GM23338 (cell line): ENCODE measurements around the gene IL1F10. TPM values are rescaled to one million over a fixed set of nuclear protein-coding genes. Genes with fewer than 3 reads are reported as not detected.

Source experiments
- ATAC-seq: fragments of 200-7000 bp; cut with Tn5 transposase; 3 replicates; pipeline ENCODE4 v1.9.1; 2020
- DNase-seq: peaks from one replicate; pipeline ENCODE4 v3.0.0-alpha.2; 2015; ENCODE audit warnings: low spot score
- H2AFZ ChIP-seq: fragments of 200-600 bp; sonication (generic); 2 replicates; pipeline ENCODE4 v1.8.0; 2016; ENCODE audit warnings: antibody characterized with exemption, mild to moderate bottlenecking, moderate library complexity
- H3F3A ChIP-seq: fragments of 200-600 bp; sonication (generic); replicated peaks from 2 replicates; pipeline ENCODE4 v1.8.0; 2017; ENCODE audit warnings: antibody characterized with exemption, mixed run types, low read depth
- H3K27ac ChIP-seq: fragments of 200-600 bp; sonication (generic); 2 replicates; pipeline ENCODE4 v1.6.1; 2016; ENCODE audit warnings: low read depth
- H3K27me3 ChIP-seq: fragments of 200-600 bp; sonication (generic); 2 replicates; pipeline ENCODE4 v1.8.0; 2016; ENCODE audit warnings: mild to moderate bottlenecking, mixed run types, moderate library complexity; ENCODE audit not compliant: insufficient read depth
- H3K36me3 ChIP-seq: fragments of 200-600 bp; sonication (generic); 2 replicates; pipeline ENCODE4 v1.8.0; 2016; ENCODE audit warnings: mild to moderate bottlenecking; ENCODE audit not compliant: insufficient read depth
- H3K4me1 ChIP-seq: fragments of 200-600 bp; sonication (generic); 2 replicates; pipeline ENCODE4 v1.8.0; 2016; ENCODE audit warnings: mild to moderate bottlenecking, moderate library complexity; ENCODE audit not compliant: insufficient read depth
- H3K4me2 ChIP-seq: fragments of 200-600 bp; sonication (generic); 2 replicates; pipeline ENCODE4 v1.7.1; 2017; ENCODE audit warnings: mixed run types
- H3K4me3 ChIP-seq: fragments of 200-600 bp; sonication (generic); 2 replicates; pipeline ENCODE4 v1.6.1; 2016; ENCODE audit warnings: mixed run types
- H3K79me2 ChIP-seq: fragments of 200-600 bp; sonication (generic); replicated peaks from 2 replicates; pipeline ENCODE4 v1.8.0; 2017; ENCODE audit warnings: mild to moderate bottlenecking; ENCODE audit not compliant: insufficient read depth
- H3K9me2 ChIP-seq: fragments of 200-600 bp; sonication (generic); 2 replicates; pipeline ENCODE4 v1.8.0; 2017; ENCODE audit not compliant: insufficient read depth
- H4K20me1 ChIP-seq: fragments of 200-600 bp; sonication (generic); replicated peaks from 2 replicates; pipeline ENCODE4 v1.8.0; 2017; ENCODE audit warnings: mild to moderate bottlenecking; ENCODE audit not compliant: insufficient read depth
- H3K27ac Mint-ChIP-seq: 2 replicates; pipeline ENCODE4 v1.8.0; 2020; ENCODE audit warnings: inconsistent platforms, mild to moderate bottlenecking, moderate library complexity, mixed read lengths
- H3K27me3 Mint-ChIP-seq: 3 replicates; pipeline ENCODE4 v1.8.0; 2022; ENCODE audit warnings: low read depth, mild to moderate bottlenecking, moderate library complexity, mixed read lengths, inconsistent platforms; ENCODE audit not compliant: insufficient read depth, poor library complexity
- H3K36me3 Mint-ChIP-seq: 3 replicates; pipeline ENCODE4 v1.8.0; 2021; ENCODE audit warnings: low read depth, mild to moderate bottlenecking, inconsistent platforms, moderate library complexity, mixed read lengths
- H3K4me1 Mint-ChIP-seq: 3 replicates; pipeline ENCODE4 v1.8.0; 2020; ENCODE audit warnings: mild to moderate bottlenecking, inconsistent platforms, mixed read lengths
- H3K4me3 Mint-ChIP-seq: 3 replicates; pipeline ENCODE4 v1.8.0; 2021; ENCODE audit warnings: moderate library complexity, mild to moderate bottlenecking, inconsistent platforms, mixed read lengths
- H3K9me3 Mint-ChIP-seq: 3 replicates; pipeline ENCODE4 v1.8.0; 2020; ENCODE audit warnings: moderate library complexity, mild to moderate bottlenecking, inconsistent platforms, mixed read lengths
- CREB1 ChIP-seq: fragments of 250-450 bp; sonication (Bioruptor Pico); IDR thresholded peaks from 2 replicates; pipeline ENCODE4 v1.5.0; 2020; ENCODE audit warnings: low read depth, mild to moderate bottlenecking, moderate library complexity
- EZH2 ChIP-seq: fragments of 200-600 bp; sonication (generic); IDR thresholded peaks from one replicate; pipeline ENCODE4 v1.8.0; 2017; ENCODE audit warnings: antibody characterized with exemption, mild to moderate bottlenecking, low read depth; ENCODE audit not compliant: unreplicated experiment
- EZH2phosphoT487 ChIP-seq: fragments of 200-600 bp; sonication (generic); IDR thresholded peaks from one replicate; pipeline ENCODE4 v1.8.1; 2018; ENCODE audit warnings: antibody characterized with exemption; ENCODE audit not compliant: unreplicated experiment
- JUNB ChIP-seq: IDR thresholded peaks from one replicate; pipeline ENCODE4 v1.6.1; 2016; ENCODE audit warnings: antibody characterized with exemption; ENCODE audit not compliant: unreplicated experiment
- NANOG ChIP-seq: IDR thresholded peaks from 2 replicates; pipeline ENCODE4 v1.6.1; 2016; ENCODE audit warnings: antibody characterized with exemption, borderline replicate concordance
- POLR2AphosphoS5 ChIP-seq: IDR thresholded peaks from 2 replicates; pipeline ENCODE4 v1.6.1; 2016; ENCODE audit warnings: antibody characterized with exemption, low read depth
- REST ChIP-seq: IDR thresholded peaks from one replicate; pipeline ENCODE4 v1.6.1; 2018; ENCODE audit warnings: antibody characterized with exemption; ENCODE audit not compliant: unreplicated experiment
- STAT1 ChIP-seq: IDR thresholded peaks from one replicate; pipeline ENCODE4 v1.6.1; 2016; ENCODE audit warnings: antibody characterized with exemption; ENCODE audit not compliant: unreplicated experiment
- ZNF114 ChIP-seq: fragments of 250-450 bp; sonication (Bioruptor Pico); IDR thresholded peaks from 2 replicates; pipeline ENCODE4 v1.5.0; 2020; ENCODE audit warnings: mild to moderate bottlenecking, moderate library complexity
- ZNF331 ChIP-seq: fragments of 250-450 bp; sonication (Bioruptor Pico); IDR thresholded peaks from 2 replicates; pipeline ENCODE4 v1.5.0; 2020; ENCODE audit warnings: low read depth, mild to moderate bottlenecking, moderate library complexity
- polyA plus RNA-seq: library from polyadenylated mRNA; unstranded; fragments of >200 nt; fragmentation: Nextera tagmentation; extraction: Ambion mirVana; gene quantifications from 2 replicates; pipeline ENCODE4 v1.2.1, GENCODE V29; 2016
- total RNA-seq: library from RNA; depleted of rRNA; stranded (reverse); fragments of >200 nt; shearing (Covaris generic); gene quantifications from 2 replicates; pipeline ENCODE4 v1.2.3, GENCODE V29; 2014
- TF ChIP-seq, protein P1 (sequence below): fragments of 250-450 bp; sonication (Bioruptor Pico); IDR thresholded peaks from 2 replicates; pipeline ENCODE4 v1.5.0; 2020; ENCODE audit warnings: mild to moderate bottlenecking, moderate library complexity
- TF ChIP-seq, protein P2 (sequence below), 2 experiments: fragments of 200-600 bp in 1 of 2; sonication (generic) in 1 of 2; conservative IDR thresholded peaks; 2 replicates each; pipeline versions ENCODE4 v1.5.1 to v1.6.1; 2016 to 2017; ENCODE audit warnings: antibody characterized with exemption in 2 of 2, low read depth in 2 of 2, mild to moderate bottlenecking in 2 of 2, moderate library complexity in 1 of 2
- TF ChIP-seq, protein P3 (sequence below): IDR thresholded peaks from 2 replicates; pipeline ENCODE4 v1.6.1; 2016; ENCODE audit warnings: antibody characterized with exemption

Gene IL1F10
- total and polyA plus RNA-seq, 2 experiments from 2014 or later: not detected

- Mint-ChIP-seq H3K27me3 (peaks cover 5% of the 10 kb centered on the region), H3K27ac (no peak overlapping the region)
- H3F3A ChIP-seq: no peaks in the 10 kb centered on the region
Measured at GRCh38 chr2:113025737-113026136, 42.0 kb upstream of the IL1F10 start.

More at GRCh38 chr2:113025737-113026136, 42.0 kb upstream of the IL1F10 start:
- Histone ChIP-seq H3K27me3 (no peaks in the 10 kb centered on the region), H3K9me2 (peaks cover 12% of the 10 kb centered on the region; the same call in 1 of the 2 replicates), H3K27ac (no peak overlapping the region), H3K4me1 (peaks cover 5% of the 10 kb centered on the region; the same call in 1 of the 2 replicates), H4K20me1 (no peaks in the 10 kb centered on the region), H3K79me2 (no peaks in the 10 kb centered on the region), H3K4me3 (no peak overlapping the region), H3K4me2 (no peak overlapping the region), H3K36me3 (no peaks in the 10 kb centered on the region), H2AFZ (no peak overlapping the region)
- TF ChIP-seq, protein P1, sequence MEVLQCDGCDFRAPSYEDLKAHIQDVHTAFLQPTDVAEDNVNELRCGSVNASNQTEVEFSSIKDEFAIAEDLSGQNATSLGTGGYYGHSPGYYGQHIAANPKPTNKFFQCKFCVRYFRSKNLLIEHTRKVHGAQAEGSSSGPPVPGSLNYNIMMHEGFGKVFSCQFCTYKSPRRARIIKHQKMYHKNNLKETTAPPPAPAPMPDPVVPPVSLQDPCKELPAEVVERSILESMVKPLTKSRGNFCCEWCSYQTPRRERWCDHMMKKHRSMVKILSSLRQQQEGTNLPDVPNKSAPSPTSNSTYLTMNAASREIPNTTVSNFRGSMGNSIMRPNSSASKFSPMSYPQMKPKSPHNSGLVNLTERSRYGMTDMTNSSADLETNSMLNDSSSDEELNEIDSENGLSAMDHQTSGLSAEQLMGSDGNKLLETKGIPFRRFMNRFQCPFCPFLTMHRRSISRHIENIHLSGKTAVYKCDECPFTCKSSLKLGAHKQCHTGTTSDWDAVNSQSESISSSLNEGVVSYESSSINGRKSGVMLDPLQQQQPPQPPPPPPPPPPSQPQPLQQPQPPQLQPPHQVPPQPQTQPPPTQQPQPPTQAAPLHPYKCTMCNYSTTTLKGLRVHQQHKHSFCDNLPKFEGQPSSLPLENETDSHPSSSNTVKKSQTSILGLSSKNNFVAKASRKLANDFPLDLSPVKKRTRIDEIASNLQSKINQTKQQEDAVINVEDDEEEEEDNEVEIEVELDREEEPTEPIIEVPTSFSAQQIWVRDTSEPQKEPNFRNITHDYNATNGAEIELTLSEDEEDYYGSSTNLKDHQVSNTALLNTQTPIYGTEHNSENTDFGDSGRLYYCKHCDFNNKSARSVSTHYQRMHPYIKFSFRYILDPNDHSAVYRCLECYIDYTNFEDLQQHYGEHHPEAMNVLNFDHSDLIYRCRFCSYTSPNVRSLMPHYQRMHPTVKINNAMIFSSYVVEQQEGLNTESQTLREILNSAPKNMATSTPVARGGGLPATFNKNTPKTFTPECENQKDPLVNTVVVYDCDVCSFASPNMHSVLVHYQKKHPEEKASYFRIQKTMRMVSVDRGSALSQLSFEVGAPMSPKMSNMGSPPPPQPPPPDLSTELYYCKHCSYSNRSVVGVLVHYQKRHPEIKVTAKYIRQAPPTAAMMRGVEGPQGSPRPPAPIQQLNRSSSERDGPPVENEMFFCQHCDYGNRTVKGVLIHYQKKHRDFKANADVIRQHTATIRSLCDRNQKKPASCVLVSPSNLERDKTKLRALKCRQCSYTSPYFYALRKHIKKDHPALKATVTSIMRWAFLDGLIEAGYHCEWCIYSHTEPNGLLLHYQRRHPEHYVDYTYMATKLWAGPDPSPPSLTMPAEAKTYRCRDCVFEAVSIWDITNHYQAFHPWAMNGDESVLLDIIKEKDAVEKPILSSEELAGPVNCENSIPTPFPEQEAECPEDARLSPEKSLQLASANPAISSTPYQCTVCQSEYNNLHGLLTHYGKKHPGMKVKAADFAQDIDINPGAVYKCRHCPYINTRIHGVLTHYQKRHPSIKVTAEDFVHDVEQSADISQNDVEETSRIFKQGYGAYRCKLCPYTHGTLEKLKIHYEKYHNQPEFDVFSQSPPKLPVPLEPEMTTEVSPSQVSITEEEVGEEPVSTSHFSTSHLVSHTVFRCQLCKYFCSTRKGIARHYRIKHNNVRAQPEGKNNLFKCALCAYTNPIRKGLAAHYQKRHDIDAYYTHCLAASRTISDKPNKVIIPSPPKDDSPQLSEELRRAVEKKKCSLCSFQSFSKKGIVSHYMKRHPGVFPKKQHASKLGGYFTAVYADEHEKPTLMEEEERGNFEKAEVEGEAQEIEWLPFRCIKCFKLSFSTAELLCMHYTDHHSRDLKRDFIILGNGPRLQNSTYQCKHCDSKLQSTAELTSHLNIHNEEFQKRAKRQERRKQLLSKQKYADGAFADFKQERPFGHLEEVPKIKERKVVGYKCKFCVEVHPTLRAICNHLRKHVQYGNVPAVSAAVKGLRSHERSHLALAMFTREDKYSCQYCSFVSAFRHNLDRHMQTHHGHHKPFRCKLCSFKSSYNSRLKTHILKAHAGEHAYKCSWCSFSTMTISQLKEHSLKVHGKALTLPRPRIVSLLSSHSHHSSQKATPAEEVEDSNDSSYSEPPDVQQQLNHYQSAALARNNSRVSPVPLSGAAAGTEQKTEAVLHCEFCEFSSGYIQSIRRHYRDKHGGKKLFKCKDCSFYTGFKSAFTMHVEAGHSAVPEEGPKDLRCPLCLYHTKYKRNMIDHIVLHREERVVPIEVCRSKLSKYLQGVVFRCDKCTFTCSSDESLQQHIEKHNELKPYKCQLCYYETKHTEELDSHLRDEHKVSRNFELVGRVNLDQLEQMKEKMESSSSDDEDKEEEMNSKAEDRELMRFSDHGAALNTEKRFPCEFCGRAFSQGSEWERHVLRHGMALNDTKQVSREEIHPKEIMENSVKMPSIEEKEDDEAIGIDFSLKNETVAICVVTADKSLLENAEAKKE (CRISPR knock-in tag): no peak
- no peak for TF ChIP-seq ZNF114
- no peak for TF ChIP-seq ZNF331 (CRISPR knock-in tag)
- TF ChIP-seq POLR2AphosphoS5: no peak
- TF ChIP-seq CREB1 (CRISPR knock-in tag): no peak
- TF ChIP-seq EZH2: no peak
- TF ChIP-seq NANOG: no peak
- TF ChIP-seq, protein P2, sequence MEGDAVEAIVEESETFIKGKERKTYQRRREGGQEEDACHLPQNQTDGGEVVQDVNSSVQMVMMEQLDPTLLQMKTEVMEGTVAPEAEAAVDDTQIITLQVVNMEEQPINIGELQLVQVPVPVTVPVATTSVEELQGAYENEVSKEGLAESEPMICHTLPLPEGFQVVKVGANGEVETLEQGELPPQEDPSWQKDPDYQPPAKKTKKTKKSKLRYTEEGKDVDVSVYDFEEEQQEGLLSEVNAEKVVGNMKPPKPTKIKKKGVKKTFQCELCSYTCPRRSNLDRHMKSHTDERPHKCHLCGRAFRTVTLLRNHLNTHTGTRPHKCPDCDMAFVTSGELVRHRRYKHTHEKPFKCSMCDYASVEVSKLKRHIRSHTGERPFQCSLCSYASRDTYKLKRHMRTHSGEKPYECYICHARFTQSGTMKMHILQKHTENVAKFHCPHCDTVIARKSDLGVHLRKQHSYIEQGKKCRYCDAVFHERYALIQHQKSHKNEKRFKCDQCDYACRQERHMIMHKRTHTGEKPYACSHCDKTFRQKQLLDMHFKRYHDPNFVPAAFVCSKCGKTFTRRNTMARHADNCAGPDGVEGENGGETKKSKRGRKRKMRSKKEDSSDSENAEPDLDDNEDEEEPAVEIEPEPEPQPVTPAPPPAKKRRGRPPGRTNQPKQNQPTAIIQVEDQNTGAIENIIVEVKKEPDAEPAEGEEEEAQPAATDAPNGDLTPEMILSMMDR (conservative IDR thresholded peaks at IDR 0.05; ENCODE audit: low read depth in 2 of 2): no peak
- TF ChIP-seq STAT1: no peak
- no peak for TF ChIP-seq EZH2phosphoT487
- no peak for TF ChIP-seq JUNB
- TF ChIP-seq, protein P3, sequence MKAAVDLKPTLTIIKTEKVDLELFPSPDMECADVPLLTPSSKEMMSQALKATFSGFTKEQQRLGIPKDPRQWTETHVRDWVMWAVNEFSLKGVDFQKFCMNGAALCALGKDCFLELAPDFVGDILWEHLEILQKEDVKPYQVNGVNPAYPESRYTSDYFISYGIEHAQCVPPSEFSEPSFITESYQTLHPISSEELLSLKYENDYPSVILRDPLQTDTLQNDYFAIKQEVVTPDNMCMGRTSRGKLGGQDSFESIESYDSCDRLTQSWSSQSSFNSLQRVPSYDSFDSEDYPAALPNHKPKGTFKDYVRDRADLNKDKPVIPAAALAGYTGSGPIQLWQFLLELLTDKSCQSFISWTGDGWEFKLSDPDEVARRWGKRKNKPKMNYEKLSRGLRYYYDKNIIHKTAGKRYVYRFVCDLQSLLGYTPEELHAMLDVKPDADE: no peak
- no peak for TF ChIP-seq REST
- ATAC-seq (no peak), DNase-seq (no peak)
- Mint-ChIP-seq H3K9me3 (no peaks in the 10 kb centered on the region; the same call in 2 of the 3 replicates), H3K36me3 (no peaks in the 10 kb centered on the region), H3K4me1 (peaks cover 13% of the 10 kb centered on the region; the same call in 2 of the 3 replicates), H3K4me3 (no peak overlapping the region)
